ENCODE results near the gene EP400.

Gene EP400

DNA sequence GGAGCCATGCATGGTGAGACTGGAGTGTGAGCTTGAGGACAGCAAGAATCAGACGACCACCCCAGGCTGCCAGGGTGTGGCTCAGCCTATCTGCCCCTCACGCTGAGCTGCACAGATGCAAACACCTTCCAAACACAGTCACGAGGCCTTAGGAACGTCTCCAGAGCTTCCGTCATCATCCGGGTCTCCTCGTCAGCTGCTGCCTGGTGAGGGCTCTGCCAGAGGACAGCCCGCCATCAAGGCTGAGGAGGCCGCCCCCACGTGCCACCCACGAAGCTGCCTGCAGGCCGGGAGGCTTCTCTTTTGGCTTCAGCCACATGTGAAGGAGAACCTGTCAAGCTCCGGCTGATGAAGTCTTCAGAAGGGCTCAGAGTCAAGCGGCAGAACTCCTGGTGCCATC, 180.9 kb downstream of the EP400 start:
- TF ChIP-seq, protein P1, sequence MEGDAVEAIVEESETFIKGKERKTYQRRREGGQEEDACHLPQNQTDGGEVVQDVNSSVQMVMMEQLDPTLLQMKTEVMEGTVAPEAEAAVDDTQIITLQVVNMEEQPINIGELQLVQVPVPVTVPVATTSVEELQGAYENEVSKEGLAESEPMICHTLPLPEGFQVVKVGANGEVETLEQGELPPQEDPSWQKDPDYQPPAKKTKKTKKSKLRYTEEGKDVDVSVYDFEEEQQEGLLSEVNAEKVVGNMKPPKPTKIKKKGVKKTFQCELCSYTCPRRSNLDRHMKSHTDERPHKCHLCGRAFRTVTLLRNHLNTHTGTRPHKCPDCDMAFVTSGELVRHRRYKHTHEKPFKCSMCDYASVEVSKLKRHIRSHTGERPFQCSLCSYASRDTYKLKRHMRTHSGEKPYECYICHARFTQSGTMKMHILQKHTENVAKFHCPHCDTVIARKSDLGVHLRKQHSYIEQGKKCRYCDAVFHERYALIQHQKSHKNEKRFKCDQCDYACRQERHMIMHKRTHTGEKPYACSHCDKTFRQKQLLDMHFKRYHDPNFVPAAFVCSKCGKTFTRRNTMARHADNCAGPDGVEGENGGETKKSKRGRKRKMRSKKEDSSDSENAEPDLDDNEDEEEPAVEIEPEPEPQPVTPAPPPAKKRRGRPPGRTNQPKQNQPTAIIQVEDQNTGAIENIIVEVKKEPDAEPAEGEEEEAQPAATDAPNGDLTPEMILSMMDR (IDR thresholded peaks at IDR 0.05; ENCODE audit: insufficient read depth, low read depth, low read length, missing control alignments): no peak
- no peak for DNase-seq (ENCODE audit: low read depth)
- no peak overlapping the region for H3K4me3 ChIP-seq (ENCODE audit: low read length)

All from epithelial cell of esophagus (primary cell).